Body of pancreas (tissue), 4 donors: Measurements from ENCODE around the gene NPAT. TPM values are rescaled to one million over a fixed set of nuclear protein-coding genes. Genes with fewer than 3 reads are reported as not detected.

ENCODE experiments used
- ATAC-seq: fragments of 150-250 bp; one replicate; pipeline ENCODE4 v1.9.1; 2016
- DNase-seq, 4 donors: peaks; one replicate each; pipeline ENCODE4 v3.0.0-alpha.2; 2019
- H3K27ac ChIP-seq, 4 donors: fragments of 200-600 bp; sonication (generic); 1 replicate in 3 of 4; 2 replicates in 1 of 4; pipeline versions ENCODE4 v1.5.1 to v1.6.1; 2016 to 2019; ENCODE audit warnings: mild to moderate bottlenecking in 1 of 4, mixed read lengths in 1 of 4, moderate library complexity in 1 of 4
- H3K27me3 ChIP-seq, 2 donors: fragments of 200-600 bp; sonication (generic); one replicate each; pipeline ENCODE4 v1.6.0; 2016; ENCODE audit warnings: mild to moderate bottlenecking in 1 of 2
- H3K36me3 ChIP-seq, 2 donors: fragments of 200-600 bp; sonication (generic); replicated peaks in 1 of 2; 2 replicates each; pipeline ENCODE4 v1.5.1; 2016; ENCODE audit warnings: low read depth in 2 of 2; ENCODE audit not compliant: insufficient read depth in 1 of 2
- H3K4me1 ChIP-seq: fragments of 200-600 bp; sonication (generic); one replicate; pipeline ENCODE4 v1.6.0; 2016
- H3K4me3 ChIP-seq, 2 donors: fragments of 200-600 bp; sonication (generic); 1 replicate in 1 of 2; 2 replicates in 1 of 2; pipeline ENCODE4 v1.5.1; 2016 to 2019
- H3K9me3 ChIP-seq, 3 donors: fragments of 200-600 bp; sonication (generic); 1 replicate in 2 of 3; 2 replicates in 1 of 3; pipeline ENCODE4 v1.5.1; 2016
- POLR2A ChIP-seq, 3 donors: fragments of 450-650 bp; IDR thresholded peaks; one replicate each; pipeline ENCODE4 v1.6.1; 2016; ENCODE audit warnings: antibody characterized with exemption in 3 of 3, mild to moderate bottlenecking in 2 of 3
- WGBS, 2 donors: methylation state at CpG; one replicate each; pipeline ENCODE4 v1.1.5; 2017; 5-methylcytosine and 5-hydroxymethylcytosine counted together
- intact Hi-C: fragments of 100-400 bp; cut with DNase I; formaldehyde crosslinking; loops from one replicate; pipeline ENCODE4 v1.15.1; 2023
- total RNA-seq, 2 donors: library from RNA; depleted of rRNA; stranded (reverse); fragments of >200 nt; gene quantifications; one replicate each; pipeline ENCODE4 v1.1.0, GENCODE V29; 2016
- TF ChIP-seq, protein P1 (sequence below), 7 experiments: fragments of 450-650 bp in 4 of 7; fragments of 200-600 bp in 3 of 7; sonication (generic) in 3 of 7; IDR thresholded peaks; one replicate each; pipeline ENCODE4 v1.5.1; 2016 to 2019; ENCODE audit warnings: antibody characterized with exemption in 7 of 7

The NPAT gene
- total RNA-seq, 2 donors from 2014 or later, result 8.6 to 12.2 TPM

DNA sequence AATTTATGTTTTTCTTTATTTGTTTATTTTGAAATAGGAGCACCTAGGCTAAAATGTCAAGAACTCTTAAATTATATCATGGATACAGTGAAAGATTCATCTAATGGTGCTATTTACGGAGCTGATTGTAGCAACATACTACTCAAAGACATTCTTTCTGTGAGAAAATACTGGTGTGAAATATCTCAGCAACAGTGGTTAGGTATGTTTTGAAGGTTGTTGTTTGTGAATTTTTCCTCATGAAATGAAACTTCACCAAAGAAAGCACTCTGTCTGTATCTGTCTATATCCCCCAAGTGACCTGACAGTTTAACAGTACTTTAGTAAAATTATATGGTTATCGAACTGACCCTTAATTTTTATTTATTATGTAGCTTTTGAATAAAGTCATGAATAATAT is 13.2 kb upstream of the NPAT start:
- H3K27ac ChIP-seq, result no peak overlapping the region
- DNase-seq, result no peak
- TF ChIP-seq, protein P1, sequence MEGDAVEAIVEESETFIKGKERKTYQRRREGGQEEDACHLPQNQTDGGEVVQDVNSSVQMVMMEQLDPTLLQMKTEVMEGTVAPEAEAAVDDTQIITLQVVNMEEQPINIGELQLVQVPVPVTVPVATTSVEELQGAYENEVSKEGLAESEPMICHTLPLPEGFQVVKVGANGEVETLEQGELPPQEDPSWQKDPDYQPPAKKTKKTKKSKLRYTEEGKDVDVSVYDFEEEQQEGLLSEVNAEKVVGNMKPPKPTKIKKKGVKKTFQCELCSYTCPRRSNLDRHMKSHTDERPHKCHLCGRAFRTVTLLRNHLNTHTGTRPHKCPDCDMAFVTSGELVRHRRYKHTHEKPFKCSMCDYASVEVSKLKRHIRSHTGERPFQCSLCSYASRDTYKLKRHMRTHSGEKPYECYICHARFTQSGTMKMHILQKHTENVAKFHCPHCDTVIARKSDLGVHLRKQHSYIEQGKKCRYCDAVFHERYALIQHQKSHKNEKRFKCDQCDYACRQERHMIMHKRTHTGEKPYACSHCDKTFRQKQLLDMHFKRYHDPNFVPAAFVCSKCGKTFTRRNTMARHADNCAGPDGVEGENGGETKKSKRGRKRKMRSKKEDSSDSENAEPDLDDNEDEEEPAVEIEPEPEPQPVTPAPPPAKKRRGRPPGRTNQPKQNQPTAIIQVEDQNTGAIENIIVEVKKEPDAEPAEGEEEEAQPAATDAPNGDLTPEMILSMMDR (IDR thresholded peaks at IDR 0.05), result no peak
- TF ChIP-seq POLR2A (IDR thresholded peaks at IDR 0.05), result no peak

DNA sequence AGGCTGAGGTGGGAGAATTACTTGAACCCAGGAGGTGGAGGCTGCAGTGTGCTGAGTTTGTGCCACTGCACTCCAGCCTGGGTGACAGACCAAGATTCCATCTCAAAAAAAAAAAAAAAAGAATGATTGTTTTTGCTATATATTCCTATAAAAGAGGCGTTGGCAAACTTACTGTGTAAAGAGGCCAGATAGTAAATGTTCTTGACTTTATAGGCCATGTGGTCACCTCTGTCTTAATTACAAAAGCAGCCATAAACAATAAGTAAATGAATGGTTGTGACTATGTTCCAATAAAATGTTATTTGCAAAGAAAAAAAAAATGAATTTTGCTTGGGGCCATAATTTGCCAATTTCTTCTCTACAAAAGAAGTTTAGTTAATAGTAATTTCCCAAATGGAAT is 12.8 kb upstream of the NPAT start:
- no peak overlapping the region for H3K4me3 ChIP-seq
- no peaks in the 10 kb centered on the region for H3K4me1 ChIP-seq
- ATAC-seq, result no peak
- intact Hi-C loops, result no loop called here
- H3K27ac ChIP-seq, result no peak overlapping the region
- no peak for DNase-seq
- H3K27me3 ChIP-seq, result no peaks in the 10 kb centered on the region
- 84 to 86% methylated on average over 1 of the region's 1 CpG for WGBS, 2 donors
- no peaks in the 10 kb centered on the region for H3K9me3 ChIP-seq
- TF ChIP-seq, protein P1 (IDR thresholded peaks at IDR 0.05), result no peak
- no peak for TF ChIP-seq POLR2A (IDR thresholded peaks at IDR 0.05)
- H3K36me3 ChIP-seq, result peaks cover 0 to 24% of the 10 kb centered on the region in 2 donors

More for the DNA sequence above, 13.2 kb upstream of the NPAT start:
- Histone ChIP-seq H3K36me3 (peaks cover 0 to 22% of the 10 kb centered on the region in 2 donors), H3K9me3 (no peaks in the 10 kb centered on the region), H3K27me3 (no peaks in the 10 kb centered on the region), H3K4me3 (no peak overlapping the region), H3K4me1 (no peaks in the 10 kb centered on the region)
- no peak for ATAC-seq
- 93 to 95% methylated on average over 2 of the region's 2 CpGs for WGBS, 2 donors
- intact Hi-C loops, result no loop called here

DNA sequence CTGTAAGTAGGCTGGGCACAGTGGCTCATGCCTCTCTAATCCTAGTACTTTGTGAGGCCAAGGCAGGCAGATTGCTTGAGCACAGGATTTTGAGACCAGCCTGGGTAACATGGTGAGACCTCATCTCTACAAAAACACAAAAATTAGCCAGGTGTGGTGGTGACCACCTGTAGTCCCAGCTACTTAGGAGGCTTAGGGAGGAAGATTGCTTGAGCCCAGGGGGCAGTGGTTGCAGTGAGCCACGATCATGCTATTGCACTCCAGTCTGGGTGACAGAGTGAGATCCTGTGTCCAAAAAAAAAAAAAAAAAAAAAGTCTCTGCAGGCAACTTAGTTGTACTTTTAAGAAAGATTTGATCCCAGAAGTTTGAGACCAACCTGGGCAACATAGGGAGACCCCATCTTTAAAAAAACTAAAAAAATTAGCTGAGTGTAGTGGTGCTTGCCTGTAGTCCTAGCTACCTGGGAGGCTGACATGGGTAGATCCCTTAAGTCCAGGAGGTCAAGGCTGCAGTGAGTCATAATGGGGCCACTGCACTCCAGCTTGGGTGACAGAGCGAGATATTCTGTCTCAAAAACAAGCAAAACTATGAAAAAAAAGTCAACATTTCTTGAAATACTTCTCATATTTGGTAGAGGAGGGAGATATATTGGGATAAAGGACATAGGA is 11.0 kb upstream of the NPAT start:
- Histone ChIP-seq H3K27ac (no peak overlapping the region), H3K36me3 (peaks cover 0 to 28% of the 10 kb centered on the region in 2 donors), H3K4me3 (no peak overlapping the region), H3K27me3 (no peaks in the 10 kb centered on the region), H3K9me3 (no peaks in the 10 kb centered on the region), H3K4me1 (no peaks in the 10 kb centered on the region)
- ATAC-seq (no peak), DNase-seq (no peak)
- WGBS, 2 donors, result 94 to 100% methylated on average over 2 of the region's 2 CpGs
- intact Hi-C loops, result no loop called here
- TF ChIP-seq POLR2A (IDR thresholded peaks at IDR 0.05), result no peak
- TF ChIP-seq, protein P1 (IDR thresholded peaks at IDR 0.05), result no peak

DNA sequence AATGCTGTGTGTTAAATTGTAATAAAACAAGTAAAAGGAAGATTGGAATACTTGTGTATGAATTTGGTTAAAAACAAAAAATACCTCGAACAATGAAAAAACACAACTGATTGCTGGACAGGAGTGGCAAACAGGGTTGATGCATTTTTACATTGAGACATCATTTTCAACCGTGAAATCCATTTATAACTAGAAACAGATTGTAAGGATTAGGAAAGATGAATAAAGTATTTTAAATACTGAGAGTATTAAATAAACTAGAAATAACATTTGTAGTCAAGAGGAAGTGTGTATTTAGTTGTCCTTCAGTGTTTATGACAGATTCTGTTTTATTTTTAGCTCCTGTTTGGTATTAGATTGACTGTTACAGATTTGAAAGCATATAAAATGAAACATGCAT is 5.8 kb upstream of the NPAT start:
- 94% methylated on average over 2 of the region's 2 CpGs for WGBS, 2 donors
- intact Hi-C loops, result no loop called here
- H3K4me3 ChIP-seq, result no peak overlapping the region
- DNase-seq, result no peak
- peaks cover 0 to 19% of the 10 kb centered on the region in 2 donors for H3K36me3 ChIP-seq
- H3K27me3 ChIP-seq, result no peaks in the 10 kb centered on the region
- TF ChIP-seq, protein P1 (IDR thresholded peaks at IDR 0.05), result no peak
- TF ChIP-seq POLR2A (IDR thresholded peaks at IDR 0.05), result no peak
- ATAC-seq, result no peak
- H3K9me3 ChIP-seq, result no peaks in the 10 kb centered on the region
- H3K4me1 ChIP-seq, result peaks cover 24% of the 10 kb centered on the region
- no peak overlapping the region for H3K27ac ChIP-seq

DNA sequence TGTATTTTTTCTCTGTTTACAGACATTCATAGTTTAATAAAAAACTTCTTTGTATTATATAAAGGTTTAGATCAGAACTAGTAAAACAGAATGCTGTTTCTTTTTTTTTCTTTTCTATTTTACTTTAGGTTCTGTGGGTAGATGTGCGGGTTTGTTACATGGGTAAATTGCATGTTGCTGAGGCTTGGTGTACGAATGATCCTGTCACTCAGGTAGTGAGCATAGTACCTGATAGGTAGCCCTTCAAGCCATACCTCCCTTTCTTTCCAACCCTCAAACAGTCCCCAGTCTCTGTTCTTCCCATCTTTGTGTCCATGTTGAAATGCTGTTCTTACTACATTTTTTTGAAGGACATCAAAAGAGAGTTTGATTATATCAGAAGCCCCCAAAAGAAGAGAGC is 3.6 kb upstream of the NPAT start:
- H3K4me1 ChIP-seq, result peaks cover 29% of the 10 kb centered on the region
- ATAC-seq (no peak), DNase-seq (no peak)
- H3K4me3 ChIP-seq, result no peak overlapping the region
- no peaks in the 10 kb centered on the region for H3K27me3 ChIP-seq
- intact Hi-C loops, result no loop called here
- TF ChIP-seq, protein P1 (IDR thresholded peaks at IDR 0.05), result no peak
- TF ChIP-seq POLR2A (IDR thresholded peaks at IDR 0.05), result no peak
- H3K36me3 ChIP-seq, result peaks cover 0 to 16% of the 10 kb centered on the region in 2 donors
- peak overlapping the region in 1 of 4 donors; percentile 56 for H3K27ac ChIP-seq
- H3K9me3 ChIP-seq, result no peaks in the 10 kb centered on the region
- 81 to 82% methylated on average over 2 of the region's 2 CpGs for WGBS, 2 donors
